Measurements from ENCODE around the gene PTPRJ. TPM values are rescaled to one million over a fixed set of nuclear protein-coding genes. Genes with fewer than 3 reads are reported as not detected.

Gene PTPRJ
- total RNA-seq, 1 donor: 10.9 TPM

DNA sequence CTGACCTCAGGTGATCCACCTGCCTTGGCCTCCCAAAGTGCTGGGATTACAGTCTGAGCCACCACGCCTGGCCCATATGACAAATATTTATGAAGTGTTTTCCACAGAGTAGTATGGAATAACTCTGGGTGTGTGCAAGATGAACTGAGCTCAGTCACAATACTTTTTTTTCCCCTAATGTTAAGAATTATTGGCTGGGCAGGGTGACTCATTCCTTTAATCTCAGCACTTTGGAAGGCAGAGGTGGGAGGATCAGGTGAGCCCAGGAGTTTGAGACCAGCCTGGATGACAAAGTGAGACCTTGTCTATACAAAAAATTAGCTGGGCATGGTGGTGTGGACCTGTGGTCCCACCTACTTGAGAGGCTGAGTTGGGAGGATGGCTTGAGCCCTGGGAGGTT, 6.4 kb downstream of the PTPRJ start:
- Histone ChIP-seq H4K20me1 (ENCODE audit: insufficient read depth, low read length) (peaks cover 4% of the 10 kb centered on the region), H3K9me3 (ENCODE audit: low read depth, low read length) (no peaks in the 10 kb centered on the region), H3K79me2 (ENCODE audit: insufficient read depth, low read length) (peaks cover 92% of the 10 kb centered on the region), H2AFZ (ENCODE audit: low read length) (no peak overlapping the region), H3K4me3 (ENCODE audit: insufficient read depth, low read length) (no peak overlapping the region), H3K27ac (ENCODE audit: low read depth, low read length) (no peak overlapping the region), H3K27me3 (ENCODE audit: insufficient read depth, low read length) (no peaks in the 10 kb centered on the region), H3K4me2 (ENCODE audit: insufficient read depth, low read length) (no peak overlapping the region), H3K4me1 (ENCODE audit: insufficient read depth, low read length) (peaks cover 27% of the 10 kb centered on the region), H3K36me3 (ENCODE audit: insufficient read depth, low read length) (no peaks in the 10 kb centered on the region)
- no peak for TF ChIP-seq CTCF (IDR thresholded peaks at IDR 0.05; ENCODE audit: extremely low read depth, low read depth, low read length)
- no peak for DNase-seq (ENCODE audit: insufficient read length, low spot score, missing footprints)

DNA sequence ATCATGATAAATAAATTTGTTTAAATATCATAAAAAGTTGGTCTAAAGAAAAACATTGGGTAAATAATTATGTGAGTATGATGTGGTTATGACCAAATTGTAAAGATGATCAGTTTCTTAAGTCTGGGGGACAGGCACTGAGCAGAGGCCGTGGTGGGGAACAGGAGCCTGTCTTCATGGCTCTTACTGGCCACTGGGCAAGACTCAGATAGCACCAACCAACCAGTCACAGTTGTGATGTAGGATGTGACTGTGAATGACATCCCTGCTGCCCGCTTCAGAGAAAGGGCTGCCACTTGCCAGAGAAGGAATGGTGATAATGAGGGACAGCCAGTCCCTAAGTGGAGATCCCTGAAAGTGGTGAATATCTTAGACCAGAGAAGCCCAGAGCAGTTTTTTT, 7.0 kb downstream of the PTPRJ start:
- H3K27ac ChIP-seq (ENCODE audit: low read depth, low read length): no peak overlapping the region
- no peaks in the 10 kb centered on the region for H3K27me3 ChIP-seq (ENCODE audit: insufficient read depth, low read length)
- no peaks in the 10 kb centered on the region for H3K9me3 ChIP-seq (ENCODE audit: low read depth, low read length)
- peaks cover 4% of the 10 kb centered on the region for H4K20me1 ChIP-seq (ENCODE audit: insufficient read depth, low read length)
- DNase-seq (ENCODE audit: insufficient read length, low spot score, missing footprints): no peak
- no peak overlapping the region for H3K4me2 ChIP-seq (ENCODE audit: insufficient read depth, low read length)
- H3K4me3 ChIP-seq (ENCODE audit: insufficient read depth, low read length): no peak overlapping the region
- H3K4me1 ChIP-seq (ENCODE audit: insufficient read depth, low read length): peaks cover 22% of the 10 kb centered on the region
- H3K79me2 ChIP-seq (ENCODE audit: insufficient read depth, low read length): peaks cover 91% of the 10 kb centered on the region
- H2AFZ ChIP-seq (ENCODE audit: low read length): no peak overlapping the region
- TF ChIP-seq CTCF (IDR thresholded peaks at IDR 0.05; ENCODE audit: extremely low read depth, low read depth, low read length): no peak
- no peaks in the 10 kb centered on the region for H3K36me3 ChIP-seq (ENCODE audit: insufficient read depth, low read length)

- Histone ChIP-seq H3K27me3 (ENCODE audit: insufficient read depth, low read length) (no peaks in the 10 kb centered on the region), H3K27ac (ENCODE audit: low read depth, low read length) (no peak overlapping the region), H3K79me2 (ENCODE audit: insufficient read depth, low read length) (peaks cover 93% of the 10 kb centered on the region), H4K20me1 (ENCODE audit: insufficient read depth, low read length) (peaks cover 5% of the 10 kb centered on the region), H3K9me3 (ENCODE audit: low read depth, low read length) (no peaks in the 10 kb centered on the region), H3K36me3 (ENCODE audit: insufficient read depth, low read length) (no peaks in the 10 kb centered on the region), H2AFZ (ENCODE audit: low read length) (no peak overlapping the region), H3K4me1 (ENCODE audit: insufficient read depth, low read length) (peaks cover 19% of the 10 kb centered on the region), H3K4me2 (ENCODE audit: insufficient read depth, low read length) (no peak overlapping the region), H3K4me3 (ENCODE audit: insufficient read depth, low read length) (no peak overlapping the region)
- no peak for TF ChIP-seq CTCF (IDR thresholded peaks at IDR 0.05; ENCODE audit: extremely low read depth, low read depth, low read length)
- DNase-seq (ENCODE audit: insufficient read length, low spot score, missing footprints): peak; percentile 27
Measured at GRCh38 chr11:47987781-47988180, 7.4 kb downstream of the PTPRJ start.

DNA sequence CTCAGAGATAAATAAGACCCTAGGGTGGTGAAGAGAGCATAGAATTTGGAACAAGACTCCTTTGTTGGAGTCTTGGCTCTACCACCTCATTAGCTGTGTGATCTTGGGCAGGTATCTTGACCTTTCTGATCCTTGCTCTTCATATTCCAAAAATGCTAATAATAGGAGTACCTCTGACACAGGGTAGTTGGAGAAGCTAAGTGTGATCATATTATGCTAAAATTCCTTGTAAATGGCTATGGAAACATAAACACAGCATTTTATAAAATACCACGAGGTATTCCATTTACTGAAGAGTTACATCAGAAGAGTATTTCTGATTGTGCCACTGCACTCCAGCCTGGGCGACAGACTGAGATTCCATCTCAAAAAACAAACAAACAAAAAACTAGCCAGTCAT, 9.4 kb downstream of the PTPRJ start:
- Histone ChIP-seq H3K4me3 (ENCODE audit: insufficient read depth, low read length) (no peak overlapping the region), H3K36me3 (ENCODE audit: insufficient read depth, low read length) (no peaks in the 10 kb centered on the region), H3K4me1 (ENCODE audit: insufficient read depth, low read length) (peaks cover 2% of the 10 kb centered on the region), H4K20me1 (ENCODE audit: insufficient read depth, low read length) (peaks cover 12% of the 10 kb centered on the region), H3K79me2 (ENCODE audit: insufficient read depth, low read length) (peaks cover 90% of the 10 kb centered on the region), H2AFZ (ENCODE audit: low read length) (no peak overlapping the region), H3K27ac (ENCODE audit: low read depth, low read length) (no peak overlapping the region), H3K27me3 (ENCODE audit: insufficient read depth, low read length) (no peaks in the 10 kb centered on the region), H3K4me2 (ENCODE audit: insufficient read depth, low read length) (no peak overlapping the region), H3K9me3 (ENCODE audit: low read depth, low read length) (no peaks in the 10 kb centered on the region)
- no peak for DNase-seq (ENCODE audit: insufficient read length, low spot score, missing footprints)
- no peak for TF ChIP-seq CTCF (IDR thresholded peaks at IDR 0.05; ENCODE audit: extremely low read depth, low read depth, low read length)
